DMS79 (cell line): ENCODE data around the gene TK2.
"Not testable (repeated sequence)": the region's sequence is repeated elsewhere in the genome, so short reads cannot be mapped to it uniquely, and the experiment has no call there.

Experiments
- DNase-seq: peaks from one replicate; lab custom pipeline; 2025; lab: John Stamatoyannopoulos, UW

Gene TK2

DNA sequence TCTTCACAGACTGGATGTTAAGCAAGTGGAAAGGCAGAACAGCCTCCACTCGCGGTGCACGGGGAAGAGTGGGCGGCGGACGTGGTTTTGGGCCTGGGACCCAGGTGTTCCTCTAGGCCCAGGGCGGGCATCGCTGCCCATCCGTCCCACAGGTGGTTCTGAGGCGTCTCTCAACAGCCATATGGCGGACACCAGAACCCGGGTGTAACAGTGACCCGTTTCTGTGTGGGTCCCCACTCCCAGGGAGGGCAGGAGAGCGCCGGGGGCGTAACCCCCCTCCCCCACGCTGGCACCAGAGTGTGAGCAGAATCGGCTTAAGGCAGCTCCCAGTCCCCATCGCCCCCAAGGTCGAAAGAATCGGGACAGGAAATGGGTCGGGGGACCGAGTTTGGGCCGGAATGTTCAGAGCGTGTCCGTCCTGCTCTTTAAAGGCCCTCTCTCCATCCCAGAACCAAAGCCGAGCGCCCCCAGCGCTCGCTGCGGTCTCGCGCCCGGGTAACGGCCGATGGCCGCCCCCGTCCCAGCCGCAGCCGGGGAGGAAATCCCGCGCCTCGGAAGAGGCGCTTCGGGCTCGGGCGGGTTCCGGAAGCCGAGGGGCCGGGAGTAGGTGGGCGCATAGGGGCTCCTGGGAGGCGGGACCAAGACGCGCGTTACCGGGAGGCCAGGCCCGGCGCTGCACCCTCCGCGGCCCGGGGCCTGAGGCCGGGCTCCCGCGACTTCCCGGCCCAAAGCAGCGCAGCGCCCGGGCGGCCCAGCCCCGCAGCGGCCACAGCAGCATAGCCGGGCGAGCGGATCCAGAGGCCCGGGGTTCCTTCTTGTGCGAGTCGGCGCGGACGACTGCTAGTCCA, at the start of gene TK2:
TSS of gene TK2 (minus strand) at position 839 of the 848 bp plus-strand sequence. CDS start at position 778, 61 bp downstream.
- no peak for DNase-seq

DNA sequence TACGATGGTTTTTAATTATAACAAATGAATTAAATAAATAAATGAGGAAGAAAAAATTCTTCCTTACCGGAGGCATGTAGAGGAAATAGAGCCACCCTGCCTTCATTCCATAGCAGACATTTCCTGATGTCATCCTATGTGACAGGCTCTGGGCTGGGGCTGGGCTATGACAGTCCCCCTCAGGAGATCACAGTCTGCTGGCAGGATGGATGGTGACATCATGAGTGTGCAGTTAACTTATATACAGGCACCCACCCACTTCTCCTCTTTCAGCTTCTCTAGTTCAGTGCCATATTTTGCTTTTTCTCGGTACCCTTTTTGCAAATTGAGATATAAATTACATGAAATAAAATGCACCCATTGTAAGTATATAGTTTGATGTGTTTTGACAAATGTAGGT, 48.2 kb upstream of the TK2 start:
- no peak for DNase-seq

DNA sequence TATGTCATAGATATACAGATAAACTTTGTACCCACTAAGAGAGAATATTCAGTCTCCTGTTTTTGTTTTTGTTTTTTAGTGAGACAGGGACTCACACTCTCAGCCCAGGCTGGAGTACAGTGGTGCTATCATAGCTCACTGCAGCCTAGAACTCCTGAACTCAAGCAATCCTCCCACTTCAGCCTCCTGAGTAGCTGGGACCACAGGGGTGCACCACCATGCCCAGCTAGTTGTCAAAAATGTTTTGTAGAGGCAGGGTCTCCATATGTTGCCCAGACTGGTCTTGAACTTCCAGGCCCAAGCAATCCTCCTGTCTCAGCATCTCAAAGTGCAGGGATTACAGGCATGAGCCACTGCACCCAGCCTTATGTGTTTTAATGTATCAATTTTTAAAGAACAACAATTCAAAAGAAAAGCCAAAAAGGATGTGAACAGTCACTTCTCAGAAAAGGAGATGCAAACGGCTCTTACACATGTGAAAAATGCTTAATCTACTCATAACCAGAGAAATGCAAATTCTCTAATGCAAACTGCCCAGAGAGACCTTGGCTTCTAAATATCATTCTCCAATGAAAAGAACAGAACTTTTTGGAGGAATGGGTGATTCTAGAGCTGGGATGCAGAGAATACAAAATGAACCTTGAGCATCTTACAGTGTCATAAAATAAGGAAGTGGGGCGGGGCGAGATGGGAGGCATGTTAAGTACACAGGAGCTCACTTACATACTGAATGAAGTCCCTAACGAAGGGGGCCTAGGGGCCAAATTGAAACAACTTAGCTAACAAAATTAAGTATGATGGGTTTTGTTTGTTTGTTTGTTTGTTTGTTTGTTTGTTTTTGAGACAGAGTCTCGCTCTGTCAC, 47.3 kb upstream of the TK2 start:
- no peak for DNase-seq

DNA sequence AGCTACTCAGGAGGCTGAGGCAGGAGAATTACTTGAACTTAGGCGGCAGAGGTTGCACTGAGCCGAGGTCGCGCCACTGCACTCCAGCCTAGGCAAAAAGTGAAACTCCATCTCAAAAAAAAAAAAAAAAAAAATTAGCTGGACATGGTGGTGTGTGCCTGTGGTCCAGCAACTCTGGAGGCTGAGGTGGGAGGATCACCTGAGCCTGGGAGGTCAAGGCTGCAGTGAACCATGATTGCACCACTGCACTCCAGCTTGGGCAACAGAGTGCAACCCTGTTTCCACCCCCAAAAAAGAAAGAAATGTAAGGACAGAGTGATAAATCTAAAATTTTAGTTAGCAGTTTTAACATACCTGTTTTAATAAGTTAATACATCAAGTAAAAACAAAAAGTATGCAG, 46.6 kb upstream of the TK2 start:
- DNase-seq, result not testable (repeated sequence)

DNA sequence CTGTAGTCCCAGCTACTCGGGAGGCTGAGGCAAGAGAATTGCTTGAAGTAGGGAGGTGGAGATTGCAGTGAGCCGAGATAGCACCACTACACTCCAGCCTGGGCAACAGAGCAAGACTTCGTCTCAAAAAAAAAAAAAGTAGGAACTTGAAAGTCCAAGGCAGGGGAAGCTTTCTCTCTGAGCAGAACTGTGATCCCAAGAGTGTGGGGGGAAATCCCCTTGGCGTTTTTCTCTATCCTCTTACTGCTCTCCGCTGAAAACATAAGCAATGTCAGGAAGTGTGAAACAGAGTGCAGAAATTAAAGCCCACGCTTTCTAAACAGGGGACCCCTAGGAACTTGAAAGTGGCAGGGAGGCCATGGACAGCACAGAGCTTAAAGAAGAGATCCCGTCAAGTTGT, 44.8 kb upstream of the TK2 start:
- no peak for DNase-seq

DNA sequence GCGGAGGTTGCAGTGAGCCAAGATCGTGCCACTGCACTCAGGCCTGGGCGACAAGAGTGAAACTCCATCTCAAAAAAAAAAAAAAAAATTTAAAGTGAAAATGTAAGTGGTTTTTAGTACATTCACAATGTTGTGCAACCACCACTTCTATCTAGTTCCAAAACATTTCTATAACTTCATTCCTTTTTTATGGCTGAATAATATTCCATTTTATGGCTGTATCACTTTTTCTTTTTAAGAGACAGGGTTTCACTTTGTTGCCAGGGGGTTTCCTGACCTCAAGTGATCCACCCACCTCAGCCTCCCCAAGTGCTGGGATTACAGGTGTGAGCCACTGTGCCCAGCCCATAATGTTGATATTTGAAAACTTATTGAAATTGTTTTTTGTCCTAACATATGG, 42.9 kb upstream of the TK2 start:
- no peak for DNase-seq

DNA sequence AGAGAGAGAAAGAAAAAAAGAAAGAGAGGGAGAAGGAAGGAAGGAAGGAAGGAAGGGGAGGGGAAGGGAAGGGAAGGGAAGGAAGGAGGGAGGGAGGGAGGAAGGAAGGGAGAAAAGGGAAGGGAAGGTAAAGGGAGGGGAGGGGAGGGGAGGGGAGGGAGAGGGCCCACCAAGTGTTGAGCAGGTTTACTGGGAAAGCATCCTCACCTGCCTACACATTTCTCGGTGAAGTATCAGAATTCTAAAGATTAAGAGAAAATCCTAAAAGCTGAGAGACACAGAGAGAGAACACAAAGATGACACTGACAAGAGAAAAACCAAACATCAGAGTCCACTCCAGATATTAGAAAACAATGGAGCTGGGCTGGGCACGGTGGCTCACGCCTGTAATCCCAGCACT, 42.3 kb upstream of the TK2 start:
- DNase-seq, result no peak

DNA sequence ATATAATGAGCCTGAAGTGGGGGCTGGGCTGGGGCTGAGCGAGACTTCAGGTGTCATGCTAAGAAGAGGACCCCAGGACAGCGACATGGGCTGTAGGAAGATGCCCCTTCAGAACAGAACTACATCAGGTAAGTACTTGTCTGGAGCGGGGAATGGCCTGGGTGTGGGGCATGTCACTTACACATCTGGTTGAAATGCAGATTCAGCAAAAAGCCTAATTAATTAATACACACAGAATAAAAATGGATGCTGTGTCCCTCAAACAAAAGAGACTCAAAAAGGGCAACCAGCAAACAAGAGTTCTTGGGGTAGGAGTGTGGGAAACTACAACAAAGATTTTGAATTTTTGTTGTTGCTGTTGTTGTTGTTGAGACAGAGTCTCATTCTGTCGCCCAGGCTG, 41.1 kb upstream of the TK2 start:
- DNase-seq, result no peak

DNA sequence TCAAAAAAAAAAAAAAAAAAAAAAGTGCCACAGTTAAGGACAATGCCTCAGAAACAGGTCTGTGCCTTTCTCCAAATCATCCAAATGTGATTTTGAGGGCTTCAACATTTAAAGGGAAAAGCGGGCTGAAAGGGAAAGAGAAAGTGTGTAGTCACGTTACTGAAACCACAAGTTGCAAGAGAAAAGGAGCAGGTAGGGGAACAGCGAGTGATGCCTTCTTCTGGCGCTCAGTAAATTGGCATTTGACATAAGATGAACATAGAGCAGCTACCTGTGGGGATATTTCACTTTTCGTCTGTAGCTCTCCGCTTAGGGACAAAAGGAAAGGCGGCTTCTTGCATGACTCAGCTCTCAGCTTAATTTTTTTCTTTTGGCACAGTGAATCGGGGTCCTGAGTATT, 40.4 kb upstream of the TK2 start:
- no peak for DNase-seq

DNA sequence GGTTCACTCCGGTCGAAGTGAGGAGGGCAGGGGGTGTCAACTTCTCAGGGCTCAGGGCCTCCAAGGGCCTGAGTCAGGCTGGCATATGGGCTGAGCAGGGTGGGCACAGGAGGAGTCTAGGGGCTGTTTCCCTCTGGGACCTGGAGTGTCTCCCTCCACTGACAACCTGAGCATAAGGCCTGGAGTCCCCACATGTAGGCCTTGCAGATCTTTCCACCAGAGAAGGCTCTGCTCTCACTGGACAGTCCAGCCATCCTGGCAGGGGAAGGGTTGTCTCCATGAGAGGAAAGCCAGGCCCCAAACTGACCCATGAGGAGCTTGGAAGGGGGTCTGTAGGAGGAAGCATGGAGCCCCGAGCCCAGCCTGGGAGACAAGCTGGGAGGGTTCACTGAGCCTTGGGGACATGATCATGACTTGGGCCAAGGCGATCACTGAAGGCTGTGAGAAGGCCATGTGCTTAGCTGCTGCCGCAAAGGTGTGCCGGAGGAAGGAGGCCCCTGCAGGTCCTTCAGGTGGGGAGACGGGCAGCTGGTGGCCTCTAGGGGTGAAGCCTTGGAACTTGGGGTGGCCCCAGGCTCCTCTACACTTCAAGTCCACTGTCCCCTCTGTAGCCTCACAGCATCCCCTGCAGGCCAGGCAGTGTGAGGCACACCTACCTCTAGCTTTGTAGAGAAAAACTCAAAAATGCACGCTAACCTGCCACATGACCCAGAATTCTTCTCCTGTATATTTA, 39.2 kb upstream of the TK2 start:
- DNase-seq, result no peak

DNA sequence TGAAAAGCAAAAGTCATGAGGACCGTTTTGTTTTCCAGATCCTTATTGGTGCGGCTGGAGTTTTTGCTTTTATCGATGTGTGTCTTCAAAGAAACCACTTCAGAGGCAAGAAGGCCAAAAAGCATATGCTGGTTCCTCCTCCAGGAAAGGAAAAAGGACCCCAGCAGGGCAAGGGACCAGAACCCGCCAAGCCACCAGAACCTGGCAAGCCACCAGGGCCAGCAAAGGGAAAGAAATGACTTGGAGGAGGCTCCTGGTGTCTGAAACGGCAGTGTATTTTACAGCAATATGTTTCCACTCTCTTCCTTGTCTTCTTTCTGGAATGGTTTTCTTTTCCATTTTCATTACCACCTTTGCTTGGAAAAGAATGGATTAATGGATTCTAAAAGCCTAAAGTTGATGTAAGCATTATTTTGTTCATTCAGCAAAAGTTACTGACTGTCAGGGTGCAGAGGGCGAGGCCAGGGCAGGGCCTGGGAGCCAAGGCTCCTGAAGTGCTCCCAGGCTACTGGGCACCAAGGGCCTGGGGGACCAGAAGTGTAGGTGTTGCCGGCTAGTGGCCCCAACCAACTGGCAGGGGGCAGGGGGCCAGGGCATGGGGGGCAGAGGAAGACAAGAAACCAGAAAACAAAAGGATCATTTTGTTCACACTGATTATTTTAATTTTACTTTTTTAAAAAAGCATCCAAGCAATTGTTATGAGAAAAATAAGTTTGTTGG, 38.1 kb upstream of the TK2 start:
- no peak for DNase-seq

DNA sequence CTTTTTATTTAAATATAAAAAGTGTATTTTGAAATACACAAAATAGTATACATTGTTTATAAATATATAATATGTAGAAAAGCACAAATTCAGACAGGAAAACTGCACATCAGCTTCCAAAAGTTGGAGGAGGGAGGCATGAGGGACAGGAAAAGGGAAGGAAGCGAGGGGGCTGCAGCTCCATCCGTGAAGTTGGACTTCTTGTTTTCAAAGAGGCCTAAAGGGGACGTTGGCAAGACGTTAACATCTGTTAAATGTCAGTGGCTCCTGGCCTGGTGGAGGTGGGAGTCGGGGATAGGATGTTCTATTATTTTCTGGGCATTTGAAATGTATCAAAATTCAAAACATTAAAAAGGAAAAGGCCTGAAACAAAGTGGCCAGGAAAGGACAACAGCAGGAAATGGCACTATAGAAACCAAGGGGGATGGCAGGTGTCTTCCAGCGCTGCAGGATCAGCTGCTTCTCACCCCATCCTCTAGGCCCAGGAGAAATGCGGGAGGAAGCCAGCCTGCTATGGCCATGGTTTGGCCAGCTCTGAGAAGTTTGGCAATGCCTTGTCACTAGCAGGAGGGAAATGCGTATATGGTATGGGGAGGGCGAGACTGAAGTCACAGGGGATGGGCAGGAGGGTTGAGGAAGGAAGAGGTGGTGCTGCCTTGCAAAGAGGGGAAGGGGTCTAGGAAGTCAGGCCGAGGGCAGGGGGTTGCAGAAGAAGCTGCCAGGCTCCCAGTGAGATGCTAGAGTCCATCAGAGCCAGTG, 35.7 kb upstream of the TK2 start:
- no peak for DNase-seq

DNA sequence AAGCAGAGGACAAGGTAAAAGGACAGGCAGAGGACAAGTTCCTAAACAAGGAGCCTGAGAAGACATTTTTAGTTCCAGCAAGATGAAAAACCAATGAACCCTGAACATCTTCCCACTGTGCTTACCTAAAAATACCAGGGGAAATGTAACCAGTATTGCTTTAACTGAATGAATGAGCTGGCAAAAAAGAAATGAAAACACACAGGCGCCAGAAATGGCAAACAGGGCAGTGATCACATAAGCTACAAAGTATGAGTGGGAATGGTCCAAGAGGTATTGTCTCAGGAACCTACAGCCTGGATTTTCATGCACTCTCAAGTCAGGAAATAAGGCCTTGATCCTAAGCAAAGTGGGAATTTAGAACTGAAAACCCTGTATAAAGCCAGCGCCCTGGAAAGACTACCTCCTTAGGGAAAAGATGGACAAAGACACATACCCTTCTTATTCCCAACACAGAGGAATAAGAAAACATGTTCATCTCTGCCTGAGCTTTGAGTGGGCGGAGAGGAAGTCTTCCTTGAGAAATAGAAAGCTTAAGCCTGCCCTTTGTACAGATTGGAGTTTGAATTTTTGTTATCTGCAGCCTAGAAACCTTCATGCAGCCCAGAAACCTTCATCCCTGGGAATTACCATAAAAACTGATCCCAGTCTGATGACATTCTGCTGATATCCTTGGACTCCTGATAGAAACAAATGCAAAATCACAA, 31.5 kb upstream of the TK2 start:
- no peak for DNase-seq

DNA sequence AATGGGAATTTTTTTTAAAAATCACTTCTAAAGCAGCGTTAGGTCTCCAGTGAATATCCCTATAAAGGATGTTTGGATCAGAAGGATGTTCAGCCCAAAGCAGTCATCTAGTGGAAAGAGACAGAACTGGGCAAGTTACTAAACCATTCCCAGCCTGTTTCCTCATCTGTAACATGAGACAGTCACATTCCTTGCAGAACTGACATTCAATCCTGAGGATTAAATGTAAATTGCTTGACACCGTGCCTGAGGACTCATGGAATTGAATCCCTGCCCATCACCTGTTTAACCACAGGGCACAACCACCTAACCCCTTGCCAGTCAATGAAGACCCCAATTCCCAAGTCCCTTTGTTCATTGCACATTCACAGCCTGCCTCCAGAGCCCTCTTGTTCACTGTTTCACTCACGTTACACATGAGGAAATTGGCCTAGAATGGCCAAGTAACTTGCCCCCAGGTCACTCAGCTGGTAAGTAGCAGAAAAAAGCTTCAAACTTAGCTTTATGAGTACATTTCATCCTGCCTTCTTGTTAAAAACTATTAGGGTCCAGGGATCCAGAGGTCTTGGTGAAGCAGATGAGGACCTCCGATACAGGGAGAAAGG, 30.8 kb upstream of the TK2 start:
- DNase-seq, result no peak

DNA sequence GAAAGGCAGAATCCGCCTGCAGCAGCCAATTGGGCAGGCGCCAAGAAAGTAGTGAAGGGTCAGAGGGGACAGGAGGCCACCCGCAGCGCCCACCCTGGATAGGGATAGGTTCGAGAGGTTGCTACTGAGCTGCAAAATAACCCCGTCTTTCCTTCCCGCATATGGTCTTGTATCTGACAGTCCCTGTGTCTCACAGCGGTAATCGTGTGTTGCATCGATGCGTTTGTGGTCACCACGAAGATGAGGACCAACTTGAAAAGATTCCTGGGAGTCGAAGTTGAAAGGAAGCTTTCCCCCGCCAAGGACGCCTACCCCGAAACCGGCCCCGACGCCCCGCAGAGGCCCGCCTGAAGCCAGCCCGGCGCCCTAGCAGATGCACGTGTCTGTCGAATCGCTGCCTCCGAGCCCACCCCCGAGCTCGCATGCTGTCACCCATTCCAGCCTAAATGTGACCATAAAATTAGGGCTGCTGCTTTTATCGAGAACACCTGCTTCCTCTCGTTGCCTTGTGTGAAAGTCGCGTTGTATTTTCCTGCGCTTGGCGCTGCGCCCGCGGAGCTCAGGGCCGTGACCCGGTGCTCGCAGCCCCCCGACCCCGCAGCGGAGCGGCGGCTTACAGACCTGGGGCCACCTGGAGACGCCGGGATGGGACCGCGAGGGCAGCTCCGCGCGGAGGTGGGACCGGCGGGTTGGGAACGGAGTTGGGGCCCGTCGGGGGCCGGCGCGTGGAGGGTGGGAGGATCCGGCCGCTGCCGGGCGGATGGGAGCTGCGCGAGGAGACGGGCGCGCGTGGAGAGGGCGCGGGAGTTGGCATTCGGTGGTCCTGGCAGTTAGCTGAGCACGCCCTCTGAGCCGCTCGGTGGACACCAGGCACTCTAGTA, 29.0 kb upstream of the TK2 start, which contains the start of gene CMTM2:
TSS of gene CMTM2 (plus strand) at position 813 of the 881 bp plus-strand sequence. CDS start 145 bp downstream, outside the sequence.
- no peak for DNase-seq

DNA sequence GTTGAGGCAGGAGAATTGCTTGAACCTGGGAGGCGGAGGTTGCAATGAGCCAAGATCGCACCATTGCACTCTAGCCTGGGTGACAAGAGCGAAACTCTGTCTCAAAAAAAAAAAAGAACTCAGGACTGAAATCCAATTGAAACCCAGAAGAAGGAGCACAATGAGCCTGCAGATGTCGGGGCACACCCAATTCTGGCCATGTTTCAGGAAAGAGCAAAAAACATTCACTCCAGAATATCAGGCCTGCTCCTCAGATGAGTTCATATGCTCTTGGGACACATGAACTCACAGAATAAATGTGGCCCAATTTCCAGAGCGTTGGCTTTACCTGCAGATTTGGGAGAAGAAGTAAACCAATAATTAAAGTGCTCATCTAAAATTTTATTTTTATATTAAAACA, 26.4 kb upstream of the TK2 start:
- DNase-seq, result no peak

DNA sequence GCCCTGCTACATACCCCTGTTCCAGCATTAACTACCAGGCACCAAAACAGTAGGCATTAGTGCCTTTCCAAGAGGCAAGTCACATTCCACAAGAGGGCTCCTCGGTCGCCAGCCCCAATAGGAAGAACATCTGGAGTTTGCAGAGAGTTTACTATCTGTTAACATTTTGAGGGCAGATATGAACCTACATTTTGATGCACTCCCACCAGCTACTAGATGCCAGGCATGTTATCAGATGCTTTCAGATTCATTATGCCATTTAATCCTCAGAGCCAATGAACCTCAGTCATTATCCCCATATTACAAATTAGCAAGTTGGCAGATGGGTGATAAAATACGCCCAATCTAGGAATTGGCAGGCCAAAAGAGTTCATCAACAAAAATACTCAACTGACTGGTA, 25.1 kb upstream of the TK2 start:
- DNase-seq, result no peak

DNA sequence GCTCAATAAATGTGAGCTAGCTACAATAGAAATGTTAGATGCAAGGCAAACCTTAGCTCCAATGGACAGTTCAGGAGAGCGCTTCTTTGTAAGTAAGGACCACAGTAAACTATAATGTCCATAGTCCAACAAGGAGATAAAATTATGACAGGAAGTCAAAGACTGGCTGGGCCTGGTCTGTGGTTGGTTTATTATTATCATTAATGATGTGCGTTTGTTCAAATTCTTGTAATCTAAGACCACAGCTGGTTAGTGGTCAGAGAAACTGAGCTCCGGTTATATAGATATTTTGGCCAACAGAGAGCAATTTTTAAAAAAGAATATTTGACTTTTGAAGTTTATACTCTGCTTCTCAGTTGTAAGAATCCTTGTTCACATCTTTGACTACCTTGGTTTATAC, 24.6 kb upstream of the TK2 start:
- DNase-seq, result no peak

DNA sequence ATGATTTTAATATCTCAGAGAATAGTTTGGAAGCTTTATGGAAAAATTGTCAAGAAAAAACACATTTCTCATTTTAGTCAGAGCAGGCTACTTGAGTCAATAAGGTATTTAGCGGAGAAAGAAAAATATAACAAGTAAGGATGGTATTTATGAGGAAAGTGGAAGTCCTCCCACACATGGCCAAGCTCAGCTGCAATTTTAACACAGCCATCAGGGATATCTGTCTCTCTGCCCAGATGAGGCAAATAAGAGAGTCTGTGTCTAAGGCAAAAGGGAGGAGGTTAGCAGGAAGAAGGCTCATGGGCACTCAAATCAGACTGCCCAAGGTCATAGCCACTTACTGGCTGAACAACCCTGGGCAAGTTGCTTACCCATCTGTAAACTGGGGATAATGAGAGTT, 24.2 kb upstream of the TK2 start:
- no peak for DNase-seq
